Esophagus squamous epithelium (tissue), 4 donors: ENCODE results near the gene GPC6.

Source experiments
- POLR2A ChIP-seq, 4 donors: fragments of 450-650 bp; IDR thresholded peaks; one replicate each; pipeline ENCODE4 v1.6.1; 2017; ENCODE audit warnings: antibody characterized with exemption in 4 of 4, mild to moderate bottlenecking in 4 of 4, moderate library complexity in 3 of 4
- TF ChIP-seq, protein P1 (sequence below), 6 experiments: fragments of 450-650 bp in 4 of 6; fragments of 200-600 bp in 2 of 6; sonication (generic) in 2 of 6; IDR thresholded peaks; one replicate each; pipeline ENCODE4 v1.5.1; 2016 to 2019; ENCODE audit warnings: antibody characterized with exemption in 6 of 6, mild to moderate bottlenecking in 4 of 6, moderate library complexity in 4 of 6

- TF ChIP-seq, protein P1, sequence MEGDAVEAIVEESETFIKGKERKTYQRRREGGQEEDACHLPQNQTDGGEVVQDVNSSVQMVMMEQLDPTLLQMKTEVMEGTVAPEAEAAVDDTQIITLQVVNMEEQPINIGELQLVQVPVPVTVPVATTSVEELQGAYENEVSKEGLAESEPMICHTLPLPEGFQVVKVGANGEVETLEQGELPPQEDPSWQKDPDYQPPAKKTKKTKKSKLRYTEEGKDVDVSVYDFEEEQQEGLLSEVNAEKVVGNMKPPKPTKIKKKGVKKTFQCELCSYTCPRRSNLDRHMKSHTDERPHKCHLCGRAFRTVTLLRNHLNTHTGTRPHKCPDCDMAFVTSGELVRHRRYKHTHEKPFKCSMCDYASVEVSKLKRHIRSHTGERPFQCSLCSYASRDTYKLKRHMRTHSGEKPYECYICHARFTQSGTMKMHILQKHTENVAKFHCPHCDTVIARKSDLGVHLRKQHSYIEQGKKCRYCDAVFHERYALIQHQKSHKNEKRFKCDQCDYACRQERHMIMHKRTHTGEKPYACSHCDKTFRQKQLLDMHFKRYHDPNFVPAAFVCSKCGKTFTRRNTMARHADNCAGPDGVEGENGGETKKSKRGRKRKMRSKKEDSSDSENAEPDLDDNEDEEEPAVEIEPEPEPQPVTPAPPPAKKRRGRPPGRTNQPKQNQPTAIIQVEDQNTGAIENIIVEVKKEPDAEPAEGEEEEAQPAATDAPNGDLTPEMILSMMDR (IDR thresholded peaks at IDR 0.05), result no peak
- TF ChIP-seq POLR2A (IDR thresholded peaks at IDR 0.05), result no peak
Observed at GRCh38 chr13:94303644-94304174, 1077.1 kb downstream of the GPC6 start.
